HG02970 (cell line): Measurements from ENCODE around the gene IFNG.

ENCODE experiments used
- ATAC-seq: cut with Tn5 transposase; IDR thresholded peaks from one replicate; pipeline ENCODE4 v1.9.1; 2021; ENCODE audit warnings: mild to moderate bottlenecking, moderate library complexity, moderate number of reproducible peaks; ENCODE audit not compliant: unreplicated experiment, low FRiP score

The IFNG gene

GRCh38 chr12:68118096-68118755, 41.3 kb downstream of the IFNG start:
- ATAC-seq = no peak

GRCh38 chr12:68117661-68118060, 41.9 kb downstream of the IFNG start:
- no peak for ATAC-seq

GRCh38 chr12:68115281-68115680, 44.3 kb downstream of the IFNG start:
- no peak for ATAC-seq

GRCh38 chr12:68114606-68115005, 44.9 kb downstream of the IFNG start:
- no peak for ATAC-seq

- no peak for ATAC-seq
These were observed 45.9 kb downstream of the IFNG start for GRCh38 chr12:68113644-68114043.

- ATAC-seq = no peak
These were observed 47.5 kb downstream of the IFNG start for GRCh38 chr12:68111995-68112394.

- ATAC-seq = no peak
These were observed 49.9 kb downstream of the IFNG start for GRCh38 chr12:68109444-68110217.

- ATAC-seq = no peak
These were observed 50.5 kb downstream of the IFNG start for GRCh38 chr12:68109001-68109400.

- no peak for ATAC-seq
These were observed 52.9 kb downstream of the IFNG start for GRCh38 chr12:68106660-68107059.

GRCh38 chr12:68106160-68106559, 53.4 kb downstream of the IFNG start:
- ATAC-seq = no peak
